GM23338 (cell line): ENCODE results near the gene SLC22A4. TPM values are rescaled to one million over a fixed set of nuclear protein-coding genes. Genes with fewer than 3 reads are reported as not detected.

Experiments used
- ATAC-seq: fragments of 200-7000 bp; cut with Tn5 transposase; 3 replicates; pipeline ENCODE4 v1.9.1; 2020
- DNase-seq: peaks from one replicate; pipeline ENCODE4 v3.0.0-alpha.2; 2015; ENCODE audit warnings: low spot score
- H2AFZ ChIP-seq: fragments of 200-600 bp; sonication (generic); 2 replicates; pipeline ENCODE4 v1.8.0; 2016; ENCODE audit warnings: antibody characterized with exemption, mild to moderate bottlenecking, moderate library complexity
- H3F3A ChIP-seq: fragments of 200-600 bp; sonication (generic); replicated peaks from 2 replicates; pipeline ENCODE4 v1.8.0; 2017; ENCODE audit warnings: antibody characterized with exemption, mixed run types, low read depth
- H3K27ac ChIP-seq: fragments of 200-600 bp; sonication (generic); 2 replicates; pipeline ENCODE4 v1.6.1; 2016; ENCODE audit warnings: low read depth
- H3K27me3 ChIP-seq: fragments of 200-600 bp; sonication (generic); 2 replicates; pipeline ENCODE4 v1.8.0; 2016; ENCODE audit warnings: mild to moderate bottlenecking, mixed run types, moderate library complexity; ENCODE audit not compliant: insufficient read depth
- H3K36me3 ChIP-seq: fragments of 200-600 bp; sonication (generic); 2 replicates; pipeline ENCODE4 v1.8.0; 2016; ENCODE audit warnings: mild to moderate bottlenecking; ENCODE audit not compliant: insufficient read depth
- H3K4me1 ChIP-seq: fragments of 200-600 bp; sonication (generic); 2 replicates; pipeline ENCODE4 v1.8.0; 2016; ENCODE audit warnings: mild to moderate bottlenecking, moderate library complexity; ENCODE audit not compliant: insufficient read depth
- H3K4me2 ChIP-seq: fragments of 200-600 bp; sonication (generic); 2 replicates; pipeline ENCODE4 v1.7.1; 2017; ENCODE audit warnings: mixed run types
- H3K4me3 ChIP-seq: fragments of 200-600 bp; sonication (generic); 2 replicates; pipeline ENCODE4 v1.6.1; 2016; ENCODE audit warnings: mixed run types
- H3K79me2 ChIP-seq: fragments of 200-600 bp; sonication (generic); replicated peaks from 2 replicates; pipeline ENCODE4 v1.8.0; 2017; ENCODE audit warnings: mild to moderate bottlenecking; ENCODE audit not compliant: insufficient read depth
- H3K9me2 ChIP-seq: fragments of 200-600 bp; sonication (generic); 2 replicates; pipeline ENCODE4 v1.8.0; 2017; ENCODE audit not compliant: insufficient read depth
- H4K20me1 ChIP-seq: fragments of 200-600 bp; sonication (generic); replicated peaks from 2 replicates; pipeline ENCODE4 v1.8.0; 2017; ENCODE audit warnings: mild to moderate bottlenecking; ENCODE audit not compliant: insufficient read depth
- H3K27ac Mint-ChIP-seq: 2 replicates; pipeline ENCODE4 v1.8.0; 2020; ENCODE audit warnings: inconsistent platforms, mild to moderate bottlenecking, moderate library complexity, mixed read lengths
- H3K27me3 Mint-ChIP-seq: 3 replicates; pipeline ENCODE4 v1.8.0; 2022; ENCODE audit warnings: low read depth, mild to moderate bottlenecking, moderate library complexity, mixed read lengths, inconsistent platforms; ENCODE audit not compliant: insufficient read depth, poor library complexity
- H3K36me3 Mint-ChIP-seq: 3 replicates; pipeline ENCODE4 v1.8.0; 2021; ENCODE audit warnings: low read depth, mild to moderate bottlenecking, inconsistent platforms, moderate library complexity, mixed read lengths
- H3K4me1 Mint-ChIP-seq: 3 replicates; pipeline ENCODE4 v1.8.0; 2020; ENCODE audit warnings: mild to moderate bottlenecking, inconsistent platforms, mixed read lengths
- H3K4me3 Mint-ChIP-seq: 3 replicates; pipeline ENCODE4 v1.8.0; 2021; ENCODE audit warnings: moderate library complexity, mild to moderate bottlenecking, inconsistent platforms, mixed read lengths
- H3K9me3 Mint-ChIP-seq: 3 replicates; pipeline ENCODE4 v1.8.0; 2020; ENCODE audit warnings: moderate library complexity, mild to moderate bottlenecking, inconsistent platforms, mixed read lengths
- CREB1 ChIP-seq: fragments of 250-450 bp; sonication (Bioruptor Pico); IDR thresholded peaks from 2 replicates; pipeline ENCODE4 v1.5.0; 2020; ENCODE audit warnings: low read depth, mild to moderate bottlenecking, moderate library complexity
- CTCF ChIP-seq, 2 experiments: fragments of 200-600 bp in 1 of 2; sonication (generic) in 1 of 2; conservative IDR thresholded peaks; 2 replicates each; pipeline versions ENCODE4 v1.5.1 to v1.6.1; 2016 to 2017; ENCODE audit warnings: antibody characterized with exemption in 2 of 2, low read depth in 2 of 2, mild to moderate bottlenecking in 2 of 2, moderate library complexity in 1 of 2
- ETS1 ChIP-seq: IDR thresholded peaks from 2 replicates; pipeline ENCODE4 v1.6.1; 2016; ENCODE audit warnings: antibody characterized with exemption
- EZH2 ChIP-seq: fragments of 200-600 bp; sonication (generic); IDR thresholded peaks from one replicate; pipeline ENCODE4 v1.8.0; 2017; ENCODE audit warnings: antibody characterized with exemption, mild to moderate bottlenecking, low read depth; ENCODE audit not compliant: unreplicated experiment
- EZH2phosphoT487 ChIP-seq: fragments of 200-600 bp; sonication (generic); IDR thresholded peaks from one replicate; pipeline ENCODE4 v1.8.1; 2018; ENCODE audit warnings: antibody characterized with exemption; ENCODE audit not compliant: unreplicated experiment
- JUNB ChIP-seq: IDR thresholded peaks from one replicate; pipeline ENCODE4 v1.6.1; 2016; ENCODE audit warnings: antibody characterized with exemption; ENCODE audit not compliant: unreplicated experiment
- NANOG ChIP-seq: IDR thresholded peaks from 2 replicates; pipeline ENCODE4 v1.6.1; 2016; ENCODE audit warnings: antibody characterized with exemption, borderline replicate concordance
- POLR2AphosphoS5 ChIP-seq: IDR thresholded peaks from 2 replicates; pipeline ENCODE4 v1.6.1; 2016; ENCODE audit warnings: antibody characterized with exemption, low read depth
- REST ChIP-seq: IDR thresholded peaks from one replicate; pipeline ENCODE4 v1.6.1; 2018; ENCODE audit warnings: antibody characterized with exemption; ENCODE audit not compliant: unreplicated experiment
- STAT1 ChIP-seq: IDR thresholded peaks from one replicate; pipeline ENCODE4 v1.6.1; 2016; ENCODE audit warnings: antibody characterized with exemption; ENCODE audit not compliant: unreplicated experiment
- ZNF114 ChIP-seq: fragments of 250-450 bp; sonication (Bioruptor Pico); IDR thresholded peaks from 2 replicates; pipeline ENCODE4 v1.5.0; 2020; ENCODE audit warnings: mild to moderate bottlenecking, moderate library complexity
- ZNF331 ChIP-seq: fragments of 250-450 bp; sonication (Bioruptor Pico); IDR thresholded peaks from 2 replicates; pipeline ENCODE4 v1.5.0; 2020; ENCODE audit warnings: low read depth, mild to moderate bottlenecking, moderate library complexity
- ZNF462 ChIP-seq: fragments of 250-450 bp; sonication (Bioruptor Pico); IDR thresholded peaks from 2 replicates; pipeline ENCODE4 v1.5.0; 2020; ENCODE audit warnings: mild to moderate bottlenecking, moderate library complexity
- polyA plus RNA-seq: library from polyadenylated mRNA; unstranded; fragments of >200 nt; fragmentation: Nextera tagmentation; extraction: Ambion mirVana; gene quantifications from 2 replicates; pipeline ENCODE4 v1.2.1, GENCODE V29; 2016
- total RNA-seq: library from RNA; depleted of rRNA; stranded (reverse); fragments of >200 nt; shearing (Covaris generic); gene quantifications from 2 replicates; pipeline ENCODE4 v1.2.3, GENCODE V29; 2014

Gene SLC22A4
- total and polyA plus RNA-seq, 2 experiments from 2014 or later = 0.28 to 0.40 TPM

GRCh38 chr5:132391870-132392269 is 97.7 kb downstream of the SLC22A4 start (continued):
- TF ChIP-seq POLR2AphosphoS5 (no peak), JUNB (no peak), CREB1 (CRISPR knock-in tag) (no peak)

GRCh38 chr5:132392411-132392810 is 98.2 kb downstream of the SLC22A4 start:
- Histone ChIP-seq H3K27me3 (no peaks in the 10 kb centered on the region), H3K27ac (no peak overlapping the region), H3K4me2 (no peak overlapping the region), H3K4me3 (no peak overlapping the region), H3K4me1 (peaks cover 3% of the 10 kb centered on the region), H3K9me2 (no peaks in the 10 kb centered on the region), H2AFZ (no peak overlapping the region), H3K79me2 (no peaks in the 10 kb centered on the region), H3F3A (no peaks in the 10 kb centered on the region), H4K20me1 (no peaks in the 10 kb centered on the region), H3K36me3 (no peaks in the 10 kb centered on the region)
- H3K27ac Mint-ChIP-seq = no peak overlapping the region
- no peak for ATAC-seq
- no peaks in the 10 kb centered on the region for H3K27me3 Mint-ChIP-seq
- H3K36me3 Mint-ChIP-seq = no peaks in the 10 kb centered on the region
- H3K4me3 Mint-ChIP-seq = no peak overlapping the region
- peaks cover 8% of the 10 kb centered on the region for H3K4me1 Mint-ChIP-seq
- TF ChIP-seq POLR2AphosphoS5 = no peak
- TF ChIP-seq CTCF (conservative IDR thresholded peaks at IDR 0.05; ENCODE audit: low read depth in 2 of 2) = no peak
- no peak for TF ChIP-seq EZH2phosphoT487
- TF ChIP-seq STAT1 = no peak
- TF ChIP-seq JUNB = no peak
- TF ChIP-seq CREB1 (CRISPR knock-in tag) = no peak
- TF ChIP-seq ZNF462 = no peak
- no peak for TF ChIP-seq ZNF331 (CRISPR knock-in tag)
- no peak for TF ChIP-seq EZH2
- TF ChIP-seq REST = no peak
- no peak for TF ChIP-seq NANOG
- TF ChIP-seq ZNF114 (CRISPR knock-in tag) = no peak
- no peak for TF ChIP-seq ETS1
- no peaks in the 10 kb centered on the region for H3K9me3 Mint-ChIP-seq
- no peak for DNase-seq
